Stimulated activated CD4-positive, alpha-beta T cell treated with anti-CD3 and anti-CD28 coated beads, Interleukin-1b, Interleukin-23, amount 100 ng/mL, for 1 hour (primary cell): ENCODE data around the gene PRPF6.

Source experiments
- DNase-seq, 2 donors: peaks; one replicate each; pipeline ENCODE4 v3.0.0-alpha.2; 2020; ENCODE audit warnings: low read depth in 2 of 2

The PRPF6 gene

GRCh38 chr20:64035933-64036345, 55.0 kb downstream of the PRPF6 start, which contains the start of gene C20orf204:
Gene C20orf204, plus strand, starts transcription at chr20:64036182. Its CDS starts 142 bp downstream, at chr20:64036324.
- DNase-seq: no peak

DNA sequence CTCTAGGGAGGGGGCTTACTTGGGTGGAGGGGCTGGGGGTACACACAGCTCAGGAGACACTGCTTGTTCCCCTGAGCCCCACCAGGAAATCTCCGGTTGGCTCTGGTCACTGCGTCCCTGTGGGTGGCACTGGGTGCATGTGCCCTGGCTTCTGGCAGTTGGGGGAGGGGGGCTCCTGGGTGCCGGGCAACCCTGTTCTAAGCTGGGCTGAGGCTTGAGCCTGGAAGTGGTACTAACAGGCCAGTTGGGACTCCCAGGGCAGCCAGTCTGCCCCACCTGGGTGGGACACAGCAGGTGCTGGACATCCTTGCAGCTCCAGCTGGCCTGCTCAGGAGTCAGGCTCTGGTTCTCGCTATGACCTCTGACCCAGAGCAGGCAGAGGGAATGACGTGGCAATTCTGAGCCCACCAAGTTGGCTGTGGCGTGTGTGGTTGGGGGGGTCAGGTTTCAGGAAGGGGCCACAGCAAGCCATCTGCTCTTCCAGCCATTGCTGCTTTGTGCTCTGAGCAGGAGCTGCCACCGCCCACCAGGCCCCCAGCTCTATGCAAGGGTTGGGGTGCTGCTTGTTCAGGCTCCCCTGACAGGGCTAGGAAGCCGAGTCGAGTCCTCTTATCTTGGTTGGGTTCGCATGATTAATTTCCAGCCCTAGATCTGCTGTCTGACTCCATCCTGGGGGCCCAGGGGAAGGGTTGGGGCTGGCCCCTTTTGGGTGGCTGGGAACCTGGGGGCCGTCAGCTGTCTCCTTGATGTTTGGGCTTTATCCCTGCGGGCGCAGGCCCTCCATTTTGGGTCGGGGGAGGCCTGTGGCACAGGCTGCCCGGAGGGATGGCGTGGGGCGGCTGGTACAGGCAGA, 55.6 kb downstream of the PRPF6 start:
- DNase-seq: no peak

GRCh38 chr20:64037199-64037497, 56.2 kb downstream of the PRPF6 start:
- DNase-seq: no peak

DNA sequence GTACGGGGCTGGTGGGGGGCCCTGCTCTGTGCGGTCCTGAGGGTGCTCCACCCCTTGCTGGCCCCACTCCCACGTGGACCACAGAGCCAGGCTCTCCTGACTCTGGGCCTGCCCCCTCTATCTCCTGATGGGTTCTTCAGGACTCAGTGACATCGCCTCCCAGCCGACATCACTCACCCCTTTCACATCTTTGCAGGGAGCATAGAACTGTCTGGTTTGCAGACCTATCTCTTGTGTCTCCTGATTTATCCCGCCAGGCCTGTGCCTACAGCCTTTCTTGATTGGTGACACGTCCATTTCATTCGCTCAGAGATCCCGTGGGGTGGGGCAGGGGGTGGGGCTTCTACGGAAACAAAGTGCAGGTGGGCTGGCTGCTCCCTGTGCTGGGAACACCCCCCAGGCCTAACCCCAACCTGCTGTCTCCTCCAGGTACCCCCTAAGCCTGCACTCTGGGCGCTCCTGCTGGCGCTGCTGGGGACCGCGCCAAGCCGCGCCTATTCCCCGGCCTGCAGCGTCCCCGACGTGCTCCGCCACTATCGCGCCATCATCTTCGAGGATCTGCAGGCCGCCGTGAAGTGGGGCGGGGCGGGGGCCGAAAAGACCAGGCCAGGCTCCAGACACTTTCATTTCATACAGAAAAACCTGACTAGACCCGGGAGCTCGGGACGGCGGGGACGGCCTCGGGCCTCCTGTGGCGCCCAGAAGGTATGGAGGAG, 56.7 kb downstream of the PRPF6 start:
- DNase-seq: no peak

DNA sequence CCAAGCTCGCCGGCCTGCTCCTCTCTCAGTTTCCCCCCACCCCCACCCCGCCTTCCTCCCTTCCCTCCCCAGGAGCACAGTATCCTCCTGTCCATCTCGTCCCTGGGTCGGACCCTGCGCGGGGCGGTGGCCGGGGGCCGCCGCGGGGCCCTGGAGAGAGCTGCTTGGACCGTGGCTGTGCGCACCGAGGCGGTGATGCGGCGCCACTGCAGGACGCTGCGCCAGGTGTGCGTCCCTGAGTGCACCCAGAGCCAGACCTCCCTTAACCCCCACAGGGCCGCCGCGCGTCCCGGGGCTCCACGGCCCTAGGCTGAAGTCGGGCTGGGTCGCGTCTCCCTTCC, 57.3 kb downstream of the PRPF6 start:
- no peak for DNase-seq

DNA sequence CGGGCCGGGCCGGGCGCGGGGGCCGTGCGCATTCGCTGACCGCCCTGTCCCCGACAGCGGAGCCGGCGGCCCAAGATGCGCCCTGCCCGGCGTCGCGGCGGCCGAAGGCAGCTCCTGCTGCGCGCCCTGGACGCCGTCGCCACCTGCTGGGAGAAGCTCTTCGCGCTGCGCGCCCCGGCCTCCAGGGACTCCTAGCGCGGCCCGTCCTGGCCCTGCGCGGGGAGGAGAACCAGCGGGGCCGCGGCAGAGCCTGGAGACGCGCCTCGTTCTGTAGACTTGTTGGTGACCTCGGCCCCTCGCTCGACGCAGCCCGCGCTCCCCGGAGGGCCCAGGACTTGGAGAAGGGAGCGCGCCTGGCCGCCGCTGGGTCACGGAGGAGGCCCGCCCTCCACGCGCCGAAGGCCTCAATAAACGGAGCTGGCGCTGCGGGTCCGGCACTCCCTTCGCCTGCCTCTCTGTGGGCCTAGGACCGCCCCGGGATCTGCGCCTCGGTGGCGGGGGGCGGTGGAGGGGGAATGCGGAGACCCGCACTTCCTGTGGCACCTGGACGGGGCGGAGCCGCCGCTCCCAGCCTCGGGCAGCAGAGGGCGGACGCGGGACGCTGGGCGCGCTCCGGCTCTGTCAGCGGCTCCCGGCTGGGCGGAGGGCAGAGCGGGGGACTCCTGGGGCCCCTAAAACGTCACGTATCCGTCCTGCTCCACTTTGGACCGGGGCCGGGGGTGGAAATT, 57.8 kb downstream of the PRPF6 start:
- DNase-seq: peak; percentile 46 to 63

DNA sequence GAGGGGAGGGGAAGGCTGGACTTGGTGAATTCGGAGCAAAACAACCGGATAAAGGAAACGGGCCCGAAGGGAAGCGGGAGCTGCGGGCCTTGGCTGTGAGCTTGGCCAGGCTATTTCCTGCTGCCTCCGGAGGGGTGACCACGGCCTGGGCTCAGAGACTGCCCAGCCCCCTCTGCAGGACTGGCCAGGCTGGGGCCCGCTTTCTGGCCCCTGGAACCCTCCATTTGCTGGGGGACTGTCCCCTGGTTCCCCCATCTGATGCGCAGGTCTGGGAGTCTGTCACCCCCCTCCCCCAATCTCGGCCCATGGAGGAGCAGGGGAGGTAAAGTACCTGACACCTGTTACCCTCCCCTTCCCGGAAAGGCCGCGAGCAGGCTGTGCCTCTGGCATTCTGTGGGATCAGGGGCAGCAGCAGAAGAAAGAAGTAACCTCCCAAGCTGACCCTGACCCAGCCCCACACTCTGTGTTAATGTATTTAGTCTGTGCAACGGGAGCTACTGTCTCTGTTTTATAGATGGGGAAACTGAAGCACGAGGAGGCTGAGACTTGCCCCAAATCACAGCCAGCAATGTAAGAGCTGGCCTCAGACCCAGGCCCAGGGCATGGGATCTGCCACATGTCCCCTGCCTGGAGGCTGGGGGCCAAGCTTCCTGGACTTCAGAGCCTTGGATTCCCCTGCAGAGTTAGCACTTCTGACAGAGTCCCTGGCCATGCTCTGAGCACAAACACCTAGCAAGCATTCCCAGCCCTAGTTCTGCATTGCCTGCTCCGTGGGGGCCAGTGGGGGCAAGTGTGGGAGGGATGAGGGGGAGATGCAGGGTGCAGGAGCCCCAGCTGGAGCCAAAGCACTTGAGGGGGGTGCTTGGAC, 58.6 kb downstream of the PRPF6 start:
- DNase-seq: no peak

DNA sequence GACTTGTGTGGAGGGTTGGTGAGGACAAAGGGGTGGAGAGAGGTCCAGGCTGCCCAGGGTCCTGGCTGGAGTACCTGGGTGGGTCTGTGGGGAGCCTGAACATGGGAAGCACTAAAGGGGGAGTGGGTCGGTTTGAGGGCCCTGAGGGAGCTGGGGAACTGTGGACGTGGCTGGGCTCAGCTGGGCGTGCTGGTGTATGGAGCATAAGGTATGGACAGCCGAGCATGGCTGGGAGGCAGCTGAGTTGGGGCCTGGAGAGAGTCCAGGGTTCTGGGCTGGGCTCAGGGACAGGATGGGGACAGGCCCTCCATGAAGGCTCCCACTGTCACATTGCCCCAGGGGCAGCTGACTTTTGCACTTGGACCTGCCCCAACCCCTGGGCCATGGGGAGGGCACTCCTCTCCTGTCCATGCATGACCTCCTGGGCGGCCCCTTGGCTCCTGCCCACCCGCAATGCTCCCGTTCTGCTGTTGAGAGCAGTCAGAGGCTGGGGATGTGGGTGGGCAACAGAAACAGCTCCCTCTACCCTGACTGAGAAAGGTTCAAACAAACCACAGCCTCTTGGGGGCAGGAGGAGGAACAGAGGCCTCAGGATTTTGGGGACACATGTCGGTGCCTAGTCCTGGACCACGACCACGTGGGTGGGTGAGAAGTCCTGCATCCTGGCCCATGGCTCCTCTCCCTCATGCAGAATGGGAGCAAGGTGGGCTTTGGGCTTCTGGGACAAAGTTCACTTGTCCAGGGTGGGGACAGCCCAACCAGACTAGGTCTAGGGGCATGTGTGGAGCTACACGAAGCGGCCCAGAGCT, 59.5 kb downstream of the PRPF6 start:
- no peak for DNase-seq

DNA sequence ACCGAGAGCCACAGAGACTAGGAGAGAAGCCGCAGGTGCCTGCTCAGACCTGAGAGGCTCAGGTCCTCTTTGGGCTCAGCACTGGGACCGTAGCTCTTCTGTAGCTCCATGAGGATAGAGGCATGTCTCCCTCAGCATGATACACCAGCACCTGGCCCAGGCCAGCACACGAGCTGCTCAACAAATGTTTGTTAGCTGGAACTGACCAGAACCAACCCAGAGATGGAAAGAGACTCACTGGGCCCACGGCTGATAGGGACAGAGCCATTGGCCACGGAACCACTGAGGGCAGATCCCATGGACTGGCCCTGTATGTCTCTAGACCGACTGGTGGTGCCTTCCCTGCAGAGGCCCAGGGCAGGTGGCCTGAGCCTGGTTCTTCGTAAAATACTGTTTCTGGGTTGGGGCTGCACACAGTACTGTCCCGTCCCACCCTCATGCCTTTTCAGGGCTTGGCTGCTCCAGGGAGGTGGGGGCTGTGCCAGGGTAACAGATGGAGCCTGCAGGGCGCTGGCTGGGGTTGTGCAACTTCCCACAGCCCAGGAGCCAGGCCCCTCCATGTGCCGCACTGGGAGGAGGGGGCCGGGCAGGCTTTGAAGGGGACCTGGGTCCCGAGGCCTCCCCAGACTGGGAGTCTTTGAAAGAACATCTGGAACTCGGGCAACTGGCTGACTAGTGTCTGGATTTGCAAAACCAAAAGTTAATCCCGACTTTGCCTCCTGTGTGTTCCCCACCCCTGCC, 60.3 kb downstream of the PRPF6 start:
- no peak for DNase-seq

DNA sequence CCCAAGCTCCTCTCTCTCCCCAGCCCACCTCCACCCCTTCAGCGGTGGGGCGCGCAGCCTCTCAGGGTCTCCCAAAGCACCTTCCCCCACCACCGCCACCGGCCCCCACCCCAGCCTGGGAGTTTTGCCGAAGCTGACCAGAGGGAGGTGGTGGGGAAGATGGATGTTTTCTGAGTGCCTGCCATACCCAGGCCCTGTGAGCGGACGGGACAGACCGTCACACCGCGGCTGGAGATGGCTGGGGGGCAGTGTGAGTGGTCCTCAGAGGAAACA, 60.8 kb downstream of the PRPF6 start:
- DNase-seq: no peak

DNA sequence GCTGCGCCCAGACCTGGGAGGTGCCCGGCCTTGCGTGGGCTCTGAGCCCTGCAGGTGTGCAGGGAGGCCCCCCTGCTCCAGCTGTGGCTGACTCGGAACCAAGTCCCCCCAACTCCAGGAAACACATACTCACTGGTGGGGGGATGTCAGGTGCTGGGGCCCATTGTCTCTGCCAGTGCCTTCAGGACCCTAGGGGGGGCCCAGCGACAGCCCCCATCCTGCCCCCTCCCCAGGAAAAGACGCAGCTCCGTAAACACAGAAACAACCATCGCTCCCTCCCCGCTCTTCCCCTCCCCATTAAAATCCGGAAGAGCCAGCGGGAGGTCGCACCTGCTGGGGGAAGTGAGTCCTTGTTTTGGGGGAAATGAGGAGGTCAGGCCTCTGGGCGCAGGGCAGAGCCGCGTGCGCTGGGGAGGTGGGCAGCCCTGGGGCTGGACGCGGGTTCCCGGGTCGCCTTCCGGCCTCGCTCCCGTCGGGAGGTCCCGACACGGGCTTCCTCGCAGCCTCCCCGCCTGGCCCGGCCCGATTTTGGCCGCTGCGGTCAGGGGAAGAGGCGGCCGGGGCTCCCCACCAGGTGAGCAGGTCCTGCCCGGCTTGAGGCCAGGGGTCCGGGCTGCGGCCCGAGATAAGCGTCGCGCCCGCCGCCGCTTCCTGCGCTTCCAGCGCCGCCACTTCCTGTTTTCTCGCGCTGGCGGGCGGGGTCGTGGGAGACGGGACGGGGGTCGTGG, 61.3 kb downstream of the PRPF6 start:
- no peak for DNase-seq

DNA sequence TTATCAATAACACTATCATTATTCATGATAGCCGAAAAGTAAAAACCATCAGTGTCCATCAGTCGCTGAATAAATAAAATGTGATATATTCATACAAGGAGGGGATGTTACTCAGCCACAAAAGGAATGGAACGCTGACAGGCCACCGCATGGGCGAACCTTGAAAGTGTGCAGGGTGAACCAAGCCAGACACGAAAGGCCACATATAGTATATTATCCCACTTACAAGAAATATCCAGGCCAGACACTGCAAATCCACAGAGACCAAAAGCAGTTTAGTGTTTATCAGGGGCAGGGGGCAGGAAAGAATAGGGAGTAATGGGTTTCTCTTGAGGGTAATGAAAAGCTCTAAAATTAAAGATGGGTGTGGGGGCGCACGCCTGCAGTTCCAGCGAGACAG, 62.8 kb downstream of the PRPF6 start:
- no peak for DNase-seq

- no peak for DNase-seq
Measured at GRCh38 chr20:64044484-64045247, 63.7 kb downstream of the PRPF6 start.

DNA sequence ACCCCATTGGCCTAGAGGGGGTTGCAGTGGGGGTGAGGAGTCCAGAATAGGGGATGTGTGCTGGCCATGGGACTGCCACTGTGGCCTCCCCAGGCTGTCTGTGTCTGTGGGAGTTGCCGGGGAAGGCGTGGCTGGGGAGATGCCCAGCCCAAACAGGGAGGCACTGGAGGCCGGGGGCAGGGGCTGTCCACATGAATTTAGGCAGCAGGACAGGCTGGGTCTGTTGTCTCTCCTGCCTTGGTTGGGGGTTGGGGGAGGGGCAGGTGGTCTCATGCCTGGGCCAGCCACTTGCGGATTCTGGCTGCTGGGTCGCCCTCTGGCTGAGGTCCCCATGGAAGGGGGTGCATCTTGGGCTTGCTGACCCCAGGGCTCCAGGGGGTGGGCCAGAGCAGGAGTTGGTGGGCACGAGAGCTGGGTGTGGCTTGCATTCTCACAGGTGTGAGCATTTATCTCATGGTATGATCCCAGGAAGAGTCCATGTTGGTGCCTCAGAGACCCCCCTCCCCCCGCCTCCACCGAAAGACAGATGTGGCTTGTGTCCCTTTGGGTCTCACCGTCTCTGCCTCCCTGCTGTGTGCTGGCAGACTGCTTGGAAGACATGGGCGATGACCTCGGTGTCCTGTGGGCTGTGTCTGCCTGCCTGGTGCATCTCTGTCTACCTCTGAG, 64.5 kb downstream of the PRPF6 start:
- no peak for DNase-seq

- no peak for DNase-seq
Measured at GRCh38 chr20:64047046-64047389, 66.1 kb downstream of the PRPF6 start.

- no peak for DNase-seq
Measured at GRCh38 chr20:64047968-64048401, 67.1 kb downstream of the PRPF6 start.

DNA sequence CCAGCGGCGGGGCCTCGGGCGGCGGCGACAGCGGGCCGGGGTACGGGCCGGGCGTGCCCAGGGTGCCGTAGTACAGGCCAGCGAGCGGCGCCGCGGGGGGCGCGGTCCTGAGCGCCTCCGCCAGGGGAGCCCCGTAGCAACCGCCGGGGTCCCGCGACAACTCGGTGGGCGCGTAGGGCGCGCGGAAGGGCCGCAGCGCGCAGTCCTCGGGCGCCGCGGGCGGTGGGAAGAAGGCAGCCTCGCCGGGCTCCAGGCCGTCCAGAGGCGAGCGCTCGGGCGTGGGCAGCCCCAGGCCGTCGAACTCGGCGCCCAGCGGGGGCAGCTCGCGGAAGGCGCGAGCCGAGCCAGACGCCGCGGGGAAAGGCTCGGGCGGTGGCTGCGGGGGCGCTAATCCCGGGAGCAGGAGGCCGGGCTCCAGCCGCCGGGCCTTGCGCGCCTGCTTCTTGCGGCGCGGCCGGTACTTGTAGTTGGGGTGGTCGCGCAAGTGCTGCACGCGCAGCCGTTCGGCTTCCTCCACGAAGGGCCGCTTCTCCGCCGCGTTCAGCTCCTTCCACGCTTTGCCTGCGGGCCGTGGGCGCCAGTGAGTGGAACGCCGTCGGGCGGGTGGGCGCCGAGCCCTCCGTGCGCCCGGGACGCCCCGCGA, 67.6 kb downstream of the PRPF6 start:
- DNase-seq: no peak
